Breast epithelium (tissue), 3 donors: ENCODE measurements around the gene BMP5.

Experiments
- POLR2A ChIP-seq: fragments of 450-650 bp; IDR thresholded peaks from one replicate; pipeline ENCODE4 v1.6.1; 2016; ENCODE audit warnings: antibody characterized with exemption, mild to moderate bottlenecking, moderate library complexity
- POLR2AphosphoS5 ChIP-seq, 3 donors: sonication (generic); formaldehyde crosslinking; IDR thresholded peaks; one replicate each; pipeline ENCODE4 v1.6.1; 2017; ENCODE audit warnings: antibody characterized with exemption in 3 of 3
- TF ChIP-seq, protein P1 (sequence below), 3 donors: fragments of 450-650 bp; IDR thresholded peaks; one replicate each; pipeline ENCODE4 v1.5.1; 2016 to 2017; ENCODE audit warnings: antibody characterized with exemption in 3 of 3, mild to moderate bottlenecking in 3 of 3, moderate library complexity in 3 of 3

DNA sequence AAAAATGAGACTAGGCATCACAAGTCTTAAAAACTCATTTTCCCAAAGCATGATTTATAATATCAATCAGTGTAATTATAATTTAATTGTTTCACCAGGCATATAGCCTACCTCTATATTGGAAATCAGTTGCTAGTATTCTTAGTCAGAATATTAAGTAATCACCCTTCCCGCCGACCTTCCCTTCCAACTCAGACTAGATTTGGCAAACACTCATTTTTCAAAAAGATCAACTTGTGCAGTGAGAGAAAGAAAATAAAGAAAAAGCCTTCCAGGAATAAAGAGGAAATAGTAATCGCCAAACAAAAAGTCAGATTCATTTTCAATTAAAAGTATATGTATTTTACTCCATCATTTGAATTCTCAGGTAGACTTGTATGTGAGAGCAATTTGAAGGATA lies 1.9 kb upstream of the BMP5 start:
- TF ChIP-seq POLR2A = no peak
- TF ChIP-seq POLR2AphosphoS5 (IDR thresholded peaks at IDR 0.05) = no peak
- TF ChIP-seq, protein P1, sequence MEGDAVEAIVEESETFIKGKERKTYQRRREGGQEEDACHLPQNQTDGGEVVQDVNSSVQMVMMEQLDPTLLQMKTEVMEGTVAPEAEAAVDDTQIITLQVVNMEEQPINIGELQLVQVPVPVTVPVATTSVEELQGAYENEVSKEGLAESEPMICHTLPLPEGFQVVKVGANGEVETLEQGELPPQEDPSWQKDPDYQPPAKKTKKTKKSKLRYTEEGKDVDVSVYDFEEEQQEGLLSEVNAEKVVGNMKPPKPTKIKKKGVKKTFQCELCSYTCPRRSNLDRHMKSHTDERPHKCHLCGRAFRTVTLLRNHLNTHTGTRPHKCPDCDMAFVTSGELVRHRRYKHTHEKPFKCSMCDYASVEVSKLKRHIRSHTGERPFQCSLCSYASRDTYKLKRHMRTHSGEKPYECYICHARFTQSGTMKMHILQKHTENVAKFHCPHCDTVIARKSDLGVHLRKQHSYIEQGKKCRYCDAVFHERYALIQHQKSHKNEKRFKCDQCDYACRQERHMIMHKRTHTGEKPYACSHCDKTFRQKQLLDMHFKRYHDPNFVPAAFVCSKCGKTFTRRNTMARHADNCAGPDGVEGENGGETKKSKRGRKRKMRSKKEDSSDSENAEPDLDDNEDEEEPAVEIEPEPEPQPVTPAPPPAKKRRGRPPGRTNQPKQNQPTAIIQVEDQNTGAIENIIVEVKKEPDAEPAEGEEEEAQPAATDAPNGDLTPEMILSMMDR (IDR thresholded peaks at IDR 0.05) = no peak
